WTC11 (cell line): ENCODE measurements around the gene CFH.

Experiments
- ATF1 ChIP-seq: sonication (generic); formaldehyde crosslinking; IDR thresholded peaks from 2 replicates; pipeline ENCODE4 v1.8.1; 2023; ENCODE audit warnings: mild to moderate bottlenecking, moderate library complexity, missing genetic modification reagents
- FOXJ3 ChIP-seq: sonication (generic); formaldehyde crosslinking; IDR thresholded peaks from 2 replicates; pipeline ENCODE4 v1.9.0; 2021; ENCODE audit warnings: missing genetic modification reagents, mild to moderate bottlenecking, borderline replicate concordance
- FOXP1 ChIP-seq: sonication (generic); formaldehyde crosslinking; IDR thresholded peaks from 2 replicates; pipeline ENCODE4 v1.8.0; 2022; ENCODE audit warnings: missing genetic modification reagents, mild to moderate bottlenecking, moderate library complexity, borderline replicate concordance
- MXD4 ChIP-seq: fragments of 250-450 bp; sonication (Bioruptor Pico); IDR thresholded peaks from 2 replicates; pipeline ENCODE4 v1.8.0; 2021; ENCODE audit warnings: mild to moderate bottlenecking, moderate library complexity, borderline replicate concordance
- NFE2L1 ChIP-seq: sonication (generic); formaldehyde crosslinking; IDR thresholded peaks from 2 replicates; pipeline ENCODE4 v1.8.1; 2023; ENCODE audit warnings: missing genetic modification reagents
- SP1 ChIP-seq: sonication (generic); formaldehyde crosslinking; conservative IDR thresholded peaks from 2 replicates; pipeline ENCODE4 v1.8.1; 2022; ENCODE audit warnings: missing genetic modification reagents
- TEAD4 ChIP-seq: sonication (generic); formaldehyde crosslinking; IDR thresholded peaks from 2 replicates; pipeline ENCODE4 v1.8.0; 2022; ENCODE audit warnings: mild to moderate bottlenecking, missing genetic modification reagents
- TP53 ChIP-seq: sonication (generic); formaldehyde crosslinking; IDR thresholded peaks from 2 replicates; pipeline ENCODE4 v1.8.1; 2023; ENCODE audit warnings: mild to moderate bottlenecking, missing genetic modification reagents
- ZBTB21 ChIP-seq: sonication (generic); formaldehyde crosslinking; IDR thresholded peaks from 2 replicates; pipeline ENCODE4 v1.8.1; 2023; ENCODE audit warnings: mild to moderate bottlenecking, missing genetic modification reagents, borderline replicate concordance
- ZNF396 ChIP-seq: fragments of 250-450 bp; sonication (Bioruptor Pico); IDR thresholded peaks from 2 replicates; pipeline ENCODE4 v1.8.0; 2021; ENCODE audit warnings: mild to moderate bottlenecking, moderate library complexity, borderline replicate concordance
- TF ChIP-seq, protein P1 (sequence below): fragments of 200-600 bp; IDR thresholded peaks from 2 replicates; pipeline ENCODE4 v1.8.0; 2022; ENCODE audit warnings: antibody characterized with exemption

DNA sequence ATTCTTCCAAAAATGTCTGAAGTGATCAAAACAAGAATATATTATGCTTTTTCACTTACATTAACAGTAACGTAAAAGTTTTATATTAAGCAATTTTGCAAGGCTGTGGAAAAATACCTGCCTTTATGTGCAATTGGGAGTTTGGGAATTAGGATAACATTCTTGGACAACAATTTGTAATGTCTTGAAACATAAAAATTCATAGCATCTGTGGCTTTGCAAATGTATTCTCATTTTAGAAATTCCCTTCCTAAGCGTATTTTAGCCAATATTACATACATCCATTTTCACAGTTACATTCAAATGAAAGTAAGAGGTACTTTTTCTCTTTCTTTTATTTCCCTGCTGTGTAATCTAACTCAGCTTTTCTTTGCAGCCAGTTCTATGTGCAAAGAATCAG is 13.4 kb upstream of the CFH start:
- TF ChIP-seq MXD4 (CRISPR knock-in tag) = no peak
- TF ChIP-seq ATF1 (CRISPR knock-in tag) = no peak
- TF ChIP-seq TP53 (CRISPR knock-in tag) = no peak
- TF ChIP-seq TEAD4 = no peak
- no peak for TF ChIP-seq ZBTB21
- TF ChIP-seq, protein P1, sequence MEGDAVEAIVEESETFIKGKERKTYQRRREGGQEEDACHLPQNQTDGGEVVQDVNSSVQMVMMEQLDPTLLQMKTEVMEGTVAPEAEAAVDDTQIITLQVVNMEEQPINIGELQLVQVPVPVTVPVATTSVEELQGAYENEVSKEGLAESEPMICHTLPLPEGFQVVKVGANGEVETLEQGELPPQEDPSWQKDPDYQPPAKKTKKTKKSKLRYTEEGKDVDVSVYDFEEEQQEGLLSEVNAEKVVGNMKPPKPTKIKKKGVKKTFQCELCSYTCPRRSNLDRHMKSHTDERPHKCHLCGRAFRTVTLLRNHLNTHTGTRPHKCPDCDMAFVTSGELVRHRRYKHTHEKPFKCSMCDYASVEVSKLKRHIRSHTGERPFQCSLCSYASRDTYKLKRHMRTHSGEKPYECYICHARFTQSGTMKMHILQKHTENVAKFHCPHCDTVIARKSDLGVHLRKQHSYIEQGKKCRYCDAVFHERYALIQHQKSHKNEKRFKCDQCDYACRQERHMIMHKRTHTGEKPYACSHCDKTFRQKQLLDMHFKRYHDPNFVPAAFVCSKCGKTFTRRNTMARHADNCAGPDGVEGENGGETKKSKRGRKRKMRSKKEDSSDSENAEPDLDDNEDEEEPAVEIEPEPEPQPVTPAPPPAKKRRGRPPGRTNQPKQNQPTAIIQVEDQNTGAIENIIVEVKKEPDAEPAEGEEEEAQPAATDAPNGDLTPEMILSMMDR = no peak
- no peak for TF ChIP-seq FOXJ3 (CRISPR knock-in tag)
- TF ChIP-seq FOXP1 (CRISPR knock-in tag) = no peak
- no peak for TF ChIP-seq SP1 (CRISPR knock-in tag)
- TF ChIP-seq ZNF396 (CRISPR knock-in tag) = no peak
- TF ChIP-seq NFE2L1 (CRISPR knock-in tag) = no peak
